K562 (cell line): ENCODE measurements around the gene STPG4.

Source experiments
- BMI1 ChIP-seq: fragments of 150-350 bp; IDR thresholded peaks from 2 replicates; pipeline ENCODE4 v1.6.1; 2014; ENCODE audit warnings: low read length
- CAMTA2 ChIP-seq: fragments of 250-450 bp; sonication (Bioruptor Pico); conservative IDR thresholded peaks from 2 replicates; pipeline ENCODE4 v1.5.1; 2022
- REST ChIP-seq, 2 experiments: fragments of 450-650 bp; formaldehyde crosslinking in 1 of 2; IDR thresholded peaks; 2 replicates each; pipeline versions ENCODE4 v1.4.0 to v1.6.1; 2014 to 2020; ENCODE audit warnings: mild to moderate bottlenecking in 2 of 2, borderline replicate concordance in 1 of 2, low read depth in 1 of 2
- TF ChIP-seq, protein P1 (sequence below): sonication (generic); formaldehyde crosslinking; IDR thresholded peaks from 2 replicates; pipeline ENCODE4 v1.8.0; 2023; ENCODE audit warnings: mild to moderate bottlenecking, missing genetic modification reagents
- TF ChIP-seq, protein P2 (sequence below): sonication (generic); formaldehyde crosslinking; IDR thresholded peaks from 2 replicates; pipeline ENCODE4 v1.5.0; 2020; ENCODE audit warnings: missing genetic modification reagents
- TF ChIP-seq, protein P3 (sequence below): fragments of 450-650 bp; formaldehyde crosslinking; IDR thresholded peaks from 2 replicates; pipeline ENCODE4 v1.4.0; 2022; ENCODE audit warnings: mild to moderate bottlenecking, moderate library complexity

- TF ChIP-seq, protein P1, sequence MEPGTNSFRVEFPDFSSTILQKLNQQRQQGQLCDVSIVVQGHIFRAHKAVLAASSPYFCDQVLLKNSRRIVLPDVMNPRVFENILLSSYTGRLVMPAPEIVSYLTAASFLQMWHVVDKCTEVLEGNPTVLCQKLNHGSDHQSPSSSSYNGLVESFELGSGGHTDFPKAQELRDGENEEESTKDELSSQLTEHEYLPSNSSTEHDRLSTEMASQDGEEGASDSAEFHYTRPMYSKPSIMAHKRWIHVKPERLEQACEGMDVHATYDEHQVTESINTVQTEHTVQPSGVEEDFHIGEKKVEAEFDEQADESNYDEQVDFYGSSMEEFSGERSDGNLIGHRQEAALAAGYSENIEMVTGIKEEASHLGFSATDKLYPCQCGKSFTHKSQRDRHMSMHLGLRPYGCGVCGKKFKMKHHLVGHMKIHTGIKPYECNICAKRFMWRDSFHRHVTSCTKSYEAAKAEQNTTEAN (CRISPR knock-in tag) = no peak
- TF ChIP-seq, protein P2, sequence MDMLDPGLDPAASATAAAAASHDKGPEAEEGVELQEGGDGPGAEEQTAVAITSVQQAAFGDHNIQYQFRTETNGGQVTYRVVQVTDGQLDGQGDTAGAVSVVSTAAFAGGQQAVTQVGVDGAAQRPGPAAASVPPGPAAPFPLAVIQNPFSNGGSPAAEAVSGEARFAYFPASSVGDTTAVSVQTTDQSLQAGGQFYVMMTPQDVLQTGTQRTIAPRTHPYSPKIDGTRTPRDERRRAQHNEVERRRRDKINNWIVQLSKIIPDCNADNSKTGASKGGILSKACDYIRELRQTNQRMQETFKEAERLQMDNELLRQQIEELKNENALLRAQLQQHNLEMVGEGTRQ (CRISPR knock-in tag) = no peak
- TF ChIP-seq REST (IDR thresholded peaks at IDR 0.05; ENCODE audit: borderline replicate concordance) (no peak), REST (CRISPR knock-in tag; IDR thresholded peaks at IDR 0.05; ENCODE audit: low read depth) (no peak), BMI1 (no peak), CAMTA2 (no peak)
- TF ChIP-seq, protein P3, sequence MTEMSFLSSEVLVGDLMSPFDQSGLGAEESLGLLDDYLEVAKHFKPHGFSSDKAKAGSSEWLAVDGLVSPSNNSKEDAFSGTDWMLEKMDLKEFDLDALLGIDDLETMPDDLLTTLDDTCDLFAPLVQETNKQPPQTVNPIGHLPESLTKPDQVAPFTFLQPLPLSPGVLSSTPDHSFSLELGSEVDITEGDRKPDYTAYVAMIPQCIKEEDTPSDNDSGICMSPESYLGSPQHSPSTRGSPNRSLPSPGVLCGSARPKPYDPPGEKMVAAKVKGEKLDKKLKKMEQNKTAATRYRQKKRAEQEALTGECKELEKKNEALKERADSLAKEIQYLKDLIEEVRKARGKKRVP (CRISPR knock-in tag) = no peak
These were observed 4.5 kb upstream of the STPG4 start for GRCh38 chr2:47159627-47160026.
